Right hindlimb (tissue), 1 donor: ENCODE results near the gene FUNDC2.
A peak's percentile ranks its signal among the peaks of the same experiment; 100 is the strongest.
"Not testable (repeated sequence)": the region's sequence is repeated elsewhere in the genome, so short reads cannot be mapped to it uniquely, and the experiment has no call there.

Experiments
- DNase-seq: peaks from one replicate; pipeline ENCODE4 v3.0.0-alpha.2; 2018

FUNDC2 gene, protein sequence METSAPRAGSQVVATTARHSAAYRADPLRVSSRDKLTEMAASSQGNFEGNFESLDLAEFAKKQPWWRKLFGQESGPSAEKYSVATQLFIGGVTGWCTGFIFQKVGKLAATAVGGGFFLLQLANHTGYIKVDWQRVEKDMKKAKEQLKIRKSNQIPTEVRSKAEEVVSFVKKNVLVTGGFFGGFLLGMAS

GRCh38 chrX:155026727-155027508 is at the start of gene FUNDC2:
Gene FUNDC2 (plus strand): TSS chrX:155026844. CDS start chrX:155026939, 95 bp downstream.
- peak; percentile 95 for DNase-seq

GRCh38 chrX:154979629-154980028 is 47.0 kb upstream of the FUNDC2 start:
- DNase-seq, result no peak

DNA sequence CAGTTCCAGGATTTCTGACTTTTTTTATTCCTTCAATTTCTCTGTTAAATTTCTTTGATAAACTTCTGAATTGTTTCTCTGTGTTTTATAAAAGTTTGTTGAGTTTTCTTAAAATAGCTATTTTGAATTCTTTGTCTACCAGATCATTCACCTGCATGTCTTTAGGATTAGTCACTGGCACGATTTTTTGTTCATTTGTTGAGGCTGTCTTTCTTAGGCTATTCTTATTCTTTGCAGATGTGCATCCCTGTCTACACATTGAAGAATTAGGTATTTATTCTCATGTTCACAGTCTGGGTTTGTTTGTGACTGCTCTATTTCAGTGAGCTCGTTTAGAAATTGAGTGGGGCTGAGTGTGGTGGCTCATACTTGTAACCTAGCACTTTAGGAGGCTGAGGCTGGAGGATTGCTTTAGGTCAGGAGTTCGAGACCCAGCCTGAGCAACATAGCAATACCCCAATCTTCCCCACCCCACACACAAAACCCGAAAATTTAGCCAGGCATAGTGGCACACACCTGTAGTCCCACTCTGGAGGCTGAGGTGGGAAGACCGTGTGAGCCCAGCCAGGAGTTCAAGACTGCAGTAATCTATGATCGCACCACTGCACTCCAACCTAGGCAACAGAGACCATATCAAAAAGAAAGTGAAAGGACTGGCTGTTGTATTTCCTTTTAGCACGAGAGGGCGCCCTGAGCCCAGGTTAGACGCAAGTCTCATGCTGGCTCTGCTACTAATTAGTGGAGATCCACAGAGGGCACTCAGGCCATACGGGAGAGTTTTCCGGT is 46.1 kb upstream of the FUNDC2 start:
- peak; percentile 73 for DNase-seq

- no peak for DNase-seq
These were observed 45.6 kb upstream of the FUNDC2 start for GRCh38 chrX:154981116-154981411.

DNA sequence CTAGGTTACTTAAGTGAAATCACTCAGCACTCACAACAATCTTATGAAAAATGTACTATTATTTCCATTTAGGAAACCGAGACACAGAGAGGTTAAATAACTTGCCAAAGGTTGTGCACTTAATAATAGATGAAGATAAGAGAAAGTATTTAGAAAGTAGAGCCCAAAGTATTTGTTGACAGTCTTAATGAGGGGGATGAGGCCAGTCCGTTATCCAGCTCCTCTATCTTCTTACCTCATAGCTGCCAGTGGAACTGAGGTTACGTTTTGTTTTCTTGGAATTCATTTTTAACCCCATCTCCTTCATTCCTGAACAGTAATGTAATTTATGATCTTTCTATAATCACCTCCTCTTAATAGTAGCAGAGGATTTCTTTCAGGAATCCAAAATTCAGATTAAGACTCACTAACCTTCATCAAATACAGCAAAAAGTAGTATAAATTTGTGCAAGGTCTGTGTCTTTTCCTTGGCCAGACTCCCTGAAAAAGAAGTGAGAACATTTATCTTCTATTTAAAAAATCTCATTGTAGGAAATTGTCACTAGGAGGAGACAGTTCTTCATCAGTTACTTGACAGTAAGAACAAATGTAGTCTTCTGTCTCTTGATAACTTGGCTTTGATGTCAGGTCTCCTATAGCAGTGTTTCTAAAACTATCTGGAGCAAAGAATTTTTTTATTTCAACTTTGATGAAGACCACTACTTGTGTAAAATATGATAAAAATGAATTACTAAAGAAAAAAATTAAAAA is 39.6 kb upstream of the FUNDC2 start:
- DNase-seq, result no peak

GRCh38 chrX:154987940-154988339 is 38.7 kb upstream of the FUNDC2 start:
- DNase-seq, result no peak

GRCh38 chrX:154988719-154989118 is 37.9 kb upstream of the FUNDC2 start:
- DNase-seq, result no peak

DNA sequence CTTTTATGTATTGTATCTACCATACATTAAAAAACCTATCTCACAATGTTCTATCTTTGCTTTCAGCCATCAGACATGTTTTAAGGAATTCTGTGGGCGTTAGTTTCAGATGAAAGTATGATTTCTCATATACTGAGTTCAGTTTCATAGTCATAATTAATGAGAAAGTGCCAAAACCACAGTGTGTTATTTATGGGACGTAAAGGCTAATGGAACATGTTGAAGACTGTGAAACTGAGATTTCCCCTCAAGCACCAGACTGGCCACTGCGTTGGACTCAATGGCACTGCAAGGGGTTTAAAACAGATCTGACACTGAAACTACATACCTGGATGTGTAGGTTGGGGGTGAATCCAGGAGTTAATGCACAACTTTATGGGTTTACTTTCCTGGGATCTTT is 36.1 kb upstream of the FUNDC2 start:
- DNase-seq, result no peak

- DNase-seq, result no peak
These were observed 35.6 kb upstream of the FUNDC2 start for GRCh38 chrX:154991039-154991438.

- no peak for DNase-seq
These were observed 35.2 kb upstream of the FUNDC2 start for GRCh38 chrX:154991476-154991875.

GRCh38 chrX:154998204-154998880 is 28.3 kb upstream of the FUNDC2 start:
- DNase-seq, result no peak

GRCh38 chrX:155000841-155001240 is 25.8 kb upstream of the FUNDC2 start:
- DNase-seq, result no peak

GRCh38 chrX:155001873-155002272 is 24.8 kb upstream of the FUNDC2 start:
- DNase-seq, result no peak

DNA sequence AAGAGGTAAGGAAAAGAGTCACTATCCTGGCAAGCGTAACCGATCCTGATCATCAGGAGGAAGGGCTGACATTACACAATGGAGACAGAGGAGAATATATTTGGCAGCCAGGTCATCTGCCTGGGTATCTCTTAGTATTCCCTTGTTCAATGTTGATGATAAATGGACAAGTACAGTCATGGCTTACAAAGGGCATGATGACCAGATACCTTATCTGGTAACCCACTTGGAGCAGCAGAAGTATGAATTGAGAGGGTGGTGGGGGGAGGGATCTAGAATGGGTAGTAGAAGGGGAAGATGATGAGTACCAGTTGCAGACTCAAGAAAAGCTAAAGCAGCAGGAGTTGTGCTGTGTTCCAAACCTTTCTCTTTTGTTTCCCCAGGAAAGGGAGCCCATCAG is 21.5 kb upstream of the FUNDC2 start:
- DNase-seq, result no peak

DNA sequence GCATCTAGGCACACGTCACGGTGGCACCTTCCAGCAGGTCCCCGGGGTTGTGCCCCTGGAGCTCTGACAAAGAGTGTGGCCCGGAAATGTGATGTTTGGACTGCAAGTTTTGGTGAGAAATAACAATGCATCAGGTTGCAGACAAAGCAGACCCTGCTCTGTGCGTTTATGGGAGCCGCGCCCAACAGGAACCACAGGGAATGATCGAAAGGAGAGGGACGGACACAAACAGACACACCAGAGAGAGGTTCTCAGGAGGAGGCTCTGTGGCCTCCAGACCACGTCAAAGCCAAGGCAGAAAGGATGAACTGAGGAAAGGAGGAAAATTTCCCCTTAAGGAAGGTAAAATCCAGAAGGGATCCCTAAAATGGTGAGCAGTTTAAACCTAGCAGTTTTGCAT is 20.3 kb upstream of the FUNDC2 start:
- not testable (repeated sequence) for DNase-seq

- not testable (repeated sequence) for DNase-seq
These were observed 19.6 kb upstream of the FUNDC2 start for GRCh38 chrX:155006913-155007671.

DNA sequence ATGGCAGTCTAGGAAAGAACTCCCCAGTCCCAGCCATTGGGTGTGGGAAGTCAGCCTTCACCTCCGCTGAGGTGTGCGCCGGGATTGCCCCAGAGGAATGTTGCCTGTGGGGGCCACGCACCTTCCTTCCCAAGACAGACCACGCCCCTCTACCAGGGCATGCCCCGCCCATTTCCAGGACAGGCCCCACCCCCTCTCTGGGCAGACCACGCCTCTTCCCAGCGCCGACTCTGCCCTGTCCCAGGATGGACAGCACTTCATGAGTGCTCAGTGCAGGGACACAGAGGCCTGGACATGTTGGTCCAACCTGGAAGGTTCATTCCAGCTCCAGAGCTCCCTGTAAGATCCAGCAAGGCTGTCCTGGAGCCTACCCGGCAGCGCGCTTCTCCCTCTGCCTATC is 18.1 kb upstream of the FUNDC2 start:
- not testable (repeated sequence) for DNase-seq

GRCh38 chrX:155009994-155010472 is 16.6 kb upstream of the FUNDC2 start:
- peak; percentile 29 for DNase-seq

DNA sequence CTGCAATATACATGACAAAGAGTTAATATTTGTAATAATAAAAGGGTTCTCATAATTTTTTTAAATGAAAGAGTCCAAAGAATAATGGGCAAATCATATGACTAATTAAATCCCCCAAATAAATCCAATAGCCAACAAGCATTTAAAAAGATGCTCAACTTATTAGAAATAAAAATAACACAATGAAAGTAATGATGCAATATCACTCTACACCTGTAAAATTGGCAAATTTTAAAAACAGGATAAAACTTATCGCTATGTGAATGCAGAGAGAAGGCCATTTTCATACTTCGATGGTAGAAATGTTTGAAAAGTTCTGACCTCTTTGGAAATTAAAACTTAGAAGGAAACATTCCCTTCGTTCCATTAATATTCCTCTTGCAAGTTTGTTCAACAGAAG is 6.1 kb upstream of the FUNDC2 start:
- no peak for DNase-seq

DNA sequence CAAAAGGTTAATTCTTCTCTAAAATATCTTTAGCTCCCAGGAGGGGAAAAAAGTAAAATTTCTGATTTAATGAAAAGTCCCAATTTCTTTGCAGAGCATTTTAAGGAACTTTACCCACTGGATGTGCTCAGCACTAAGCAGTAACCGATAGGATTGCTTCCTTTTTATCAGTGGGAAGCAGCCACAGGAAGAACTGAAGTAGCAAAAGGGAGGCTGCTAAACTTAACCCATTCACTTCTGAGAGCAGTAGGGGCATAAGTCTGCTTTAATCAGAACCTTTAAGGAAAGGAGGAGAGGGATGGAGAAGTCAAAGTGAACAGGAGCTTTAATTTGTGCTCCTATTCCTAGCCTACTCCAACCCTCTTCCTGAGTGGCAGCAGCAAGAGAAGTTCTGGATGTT is 4.1 kb upstream of the FUNDC2 start, which contains the start of gene F8:
Gene F8 (minus strand): TSS at position 139 of the 400 bp plus-strand sequence. CDS start 171 bp downstream, outside the sequence.
- DNase-seq, result no peak
